Sigmoid colon (tissue), 3 donors: Measurements from ENCODE around the gene FABP3.

ENCODE experiments used
- POLR2A ChIP-seq, 2 donors: fragments of 450-650 bp; IDR thresholded peaks; one replicate each; pipeline ENCODE4 v1.6.1; 2016; ENCODE audit warnings: antibody characterized with exemption in 2 of 2, mild to moderate bottlenecking in 2 of 2, moderate library complexity in 2 of 2
- TF ChIP-seq, protein P1 (sequence below), 4 experiments: fragments of 450-650 bp in 3 of 4; fragments of 200-600 bp in 1 of 4; IDR thresholded peaks; one replicate each; pipeline ENCODE4 v1.5.1; 2016 to 2019; ENCODE audit warnings: antibody characterized with exemption in 4 of 4, mild to moderate bottlenecking in 3 of 4, moderate library complexity in 2 of 4

DNA sequence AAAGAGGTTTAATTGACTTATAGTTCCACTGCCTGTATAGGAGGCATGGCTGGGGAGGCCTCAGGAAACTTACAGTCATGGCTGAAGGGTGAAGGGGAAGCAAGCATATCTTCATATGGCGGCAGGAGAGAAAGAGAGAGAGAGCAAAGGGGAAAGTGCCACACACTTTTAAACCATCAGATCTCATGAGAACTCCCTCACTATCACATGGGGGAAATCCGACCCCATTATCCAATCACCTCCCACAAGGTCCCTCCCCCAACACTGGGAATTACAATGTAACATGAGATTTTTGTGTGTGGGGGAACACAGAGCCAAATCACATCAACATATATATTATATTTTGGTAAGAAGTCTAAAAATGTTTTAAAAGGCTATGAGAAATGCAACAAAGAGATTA, 27.2 kb downstream of the FABP3 start:
- TF ChIP-seq, protein P1, sequence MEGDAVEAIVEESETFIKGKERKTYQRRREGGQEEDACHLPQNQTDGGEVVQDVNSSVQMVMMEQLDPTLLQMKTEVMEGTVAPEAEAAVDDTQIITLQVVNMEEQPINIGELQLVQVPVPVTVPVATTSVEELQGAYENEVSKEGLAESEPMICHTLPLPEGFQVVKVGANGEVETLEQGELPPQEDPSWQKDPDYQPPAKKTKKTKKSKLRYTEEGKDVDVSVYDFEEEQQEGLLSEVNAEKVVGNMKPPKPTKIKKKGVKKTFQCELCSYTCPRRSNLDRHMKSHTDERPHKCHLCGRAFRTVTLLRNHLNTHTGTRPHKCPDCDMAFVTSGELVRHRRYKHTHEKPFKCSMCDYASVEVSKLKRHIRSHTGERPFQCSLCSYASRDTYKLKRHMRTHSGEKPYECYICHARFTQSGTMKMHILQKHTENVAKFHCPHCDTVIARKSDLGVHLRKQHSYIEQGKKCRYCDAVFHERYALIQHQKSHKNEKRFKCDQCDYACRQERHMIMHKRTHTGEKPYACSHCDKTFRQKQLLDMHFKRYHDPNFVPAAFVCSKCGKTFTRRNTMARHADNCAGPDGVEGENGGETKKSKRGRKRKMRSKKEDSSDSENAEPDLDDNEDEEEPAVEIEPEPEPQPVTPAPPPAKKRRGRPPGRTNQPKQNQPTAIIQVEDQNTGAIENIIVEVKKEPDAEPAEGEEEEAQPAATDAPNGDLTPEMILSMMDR (IDR thresholded peaks at IDR 0.05): no peak
- TF ChIP-seq POLR2A (IDR thresholded peaks at IDR 0.05): no peak
